GM23338 (cell line): ENCODE results near the gene RAET1G. TPM values are rescaled to one million over a fixed set of nuclear protein-coding genes. Genes with fewer than 3 reads are reported as not detected.

Experiments used
- ATAC-seq: fragments of 200-7000 bp; cut with Tn5 transposase; 3 replicates; pipeline ENCODE4 v1.9.1; 2020
- DNase-seq: peaks from one replicate; pipeline ENCODE4 v3.0.0-alpha.2; 2015; ENCODE audit warnings: low spot score
- H2AFZ ChIP-seq: fragments of 200-600 bp; sonication (generic); 2 replicates; pipeline ENCODE4 v1.8.0; 2016; ENCODE audit warnings: antibody characterized with exemption, mild to moderate bottlenecking, moderate library complexity
- H3F3A ChIP-seq: fragments of 200-600 bp; sonication (generic); replicated peaks from 2 replicates; pipeline ENCODE4 v1.8.0; 2017; ENCODE audit warnings: antibody characterized with exemption, mixed run types, low read depth
- H3K27ac ChIP-seq: fragments of 200-600 bp; sonication (generic); 2 replicates; pipeline ENCODE4 v1.6.1; 2016; ENCODE audit warnings: low read depth
- H3K27me3 ChIP-seq: fragments of 200-600 bp; sonication (generic); 2 replicates; pipeline ENCODE4 v1.8.0; 2016; ENCODE audit warnings: mild to moderate bottlenecking, mixed run types, moderate library complexity; ENCODE audit not compliant: insufficient read depth
- H3K36me3 ChIP-seq: fragments of 200-600 bp; sonication (generic); 2 replicates; pipeline ENCODE4 v1.8.0; 2016; ENCODE audit warnings: mild to moderate bottlenecking; ENCODE audit not compliant: insufficient read depth
- H3K4me1 ChIP-seq: fragments of 200-600 bp; sonication (generic); 2 replicates; pipeline ENCODE4 v1.8.0; 2016; ENCODE audit warnings: mild to moderate bottlenecking, moderate library complexity; ENCODE audit not compliant: insufficient read depth
- H3K4me2 ChIP-seq: fragments of 200-600 bp; sonication (generic); 2 replicates; pipeline ENCODE4 v1.7.1; 2017; ENCODE audit warnings: mixed run types
- H3K4me3 ChIP-seq: fragments of 200-600 bp; sonication (generic); 2 replicates; pipeline ENCODE4 v1.6.1; 2016; ENCODE audit warnings: mixed run types
- H3K79me2 ChIP-seq: fragments of 200-600 bp; sonication (generic); replicated peaks from 2 replicates; pipeline ENCODE4 v1.8.0; 2017; ENCODE audit warnings: mild to moderate bottlenecking; ENCODE audit not compliant: insufficient read depth
- H3K9me2 ChIP-seq: fragments of 200-600 bp; sonication (generic); 2 replicates; pipeline ENCODE4 v1.8.0; 2017; ENCODE audit not compliant: insufficient read depth
- H4K20me1 ChIP-seq: fragments of 200-600 bp; sonication (generic); replicated peaks from 2 replicates; pipeline ENCODE4 v1.8.0; 2017; ENCODE audit warnings: mild to moderate bottlenecking; ENCODE audit not compliant: insufficient read depth
- H3K27ac Mint-ChIP-seq: 2 replicates; pipeline ENCODE4 v1.8.0; 2020; ENCODE audit warnings: inconsistent platforms, mild to moderate bottlenecking, moderate library complexity, mixed read lengths
- H3K27me3 Mint-ChIP-seq: 3 replicates; pipeline ENCODE4 v1.8.0; 2022; ENCODE audit warnings: low read depth, mild to moderate bottlenecking, moderate library complexity, mixed read lengths, inconsistent platforms; ENCODE audit not compliant: insufficient read depth, poor library complexity
- H3K36me3 Mint-ChIP-seq: 3 replicates; pipeline ENCODE4 v1.8.0; 2021; ENCODE audit warnings: low read depth, mild to moderate bottlenecking, inconsistent platforms, moderate library complexity, mixed read lengths
- H3K4me1 Mint-ChIP-seq: 3 replicates; pipeline ENCODE4 v1.8.0; 2020; ENCODE audit warnings: mild to moderate bottlenecking, inconsistent platforms, mixed read lengths
- H3K4me3 Mint-ChIP-seq: 3 replicates; pipeline ENCODE4 v1.8.0; 2021; ENCODE audit warnings: moderate library complexity, mild to moderate bottlenecking, inconsistent platforms, mixed read lengths
- H3K9me3 Mint-ChIP-seq: 3 replicates; pipeline ENCODE4 v1.8.0; 2020; ENCODE audit warnings: moderate library complexity, mild to moderate bottlenecking, inconsistent platforms, mixed read lengths
- EZH2 ChIP-seq: fragments of 200-600 bp; sonication (generic); IDR thresholded peaks from one replicate; pipeline ENCODE4 v1.8.0; 2017; ENCODE audit warnings: antibody characterized with exemption, mild to moderate bottlenecking, low read depth; ENCODE audit not compliant: unreplicated experiment
- NANOG ChIP-seq: IDR thresholded peaks from 2 replicates; pipeline ENCODE4 v1.6.1; 2016; ENCODE audit warnings: antibody characterized with exemption, borderline replicate concordance
- ZNF114 ChIP-seq: fragments of 250-450 bp; sonication (Bioruptor Pico); IDR thresholded peaks from 2 replicates; pipeline ENCODE4 v1.5.0; 2020; ENCODE audit warnings: mild to moderate bottlenecking, moderate library complexity
- ZNF331 ChIP-seq: fragments of 250-450 bp; sonication (Bioruptor Pico); IDR thresholded peaks from 2 replicates; pipeline ENCODE4 v1.5.0; 2020; ENCODE audit warnings: low read depth, mild to moderate bottlenecking, moderate library complexity
- polyA plus RNA-seq: library from polyadenylated mRNA; unstranded; fragments of >200 nt; fragmentation: Nextera tagmentation; extraction: Ambion mirVana; gene quantifications from 2 replicates; pipeline ENCODE4 v1.2.1, GENCODE V29; 2016
- total RNA-seq: library from RNA; depleted of rRNA; stranded (reverse); fragments of >200 nt; shearing (Covaris generic); gene quantifications from 2 replicates; pipeline ENCODE4 v1.2.3, GENCODE V29; 2014
- TF ChIP-seq, protein P1 (sequence below), 2 experiments: fragments of 200-600 bp in 1 of 2; sonication (generic) in 1 of 2; conservative IDR thresholded peaks; 2 replicates each; pipeline versions ENCODE4 v1.5.1 to v1.6.1; 2016 to 2017; ENCODE audit warnings: antibody characterized with exemption in 2 of 2, low read depth in 2 of 2, mild to moderate bottlenecking in 2 of 2, moderate library complexity in 1 of 2
- TF ChIP-seq, protein P2 (sequence below): fragments of 250-450 bp; sonication (Bioruptor Pico); IDR thresholded peaks from 2 replicates; pipeline ENCODE4 v1.5.0; 2020; ENCODE audit warnings: mild to moderate bottlenecking, moderate library complexity

The RAET1G gene
- total and polyA plus RNA-seq, 2 experiments from 2014 or later: not detected

DNA sequence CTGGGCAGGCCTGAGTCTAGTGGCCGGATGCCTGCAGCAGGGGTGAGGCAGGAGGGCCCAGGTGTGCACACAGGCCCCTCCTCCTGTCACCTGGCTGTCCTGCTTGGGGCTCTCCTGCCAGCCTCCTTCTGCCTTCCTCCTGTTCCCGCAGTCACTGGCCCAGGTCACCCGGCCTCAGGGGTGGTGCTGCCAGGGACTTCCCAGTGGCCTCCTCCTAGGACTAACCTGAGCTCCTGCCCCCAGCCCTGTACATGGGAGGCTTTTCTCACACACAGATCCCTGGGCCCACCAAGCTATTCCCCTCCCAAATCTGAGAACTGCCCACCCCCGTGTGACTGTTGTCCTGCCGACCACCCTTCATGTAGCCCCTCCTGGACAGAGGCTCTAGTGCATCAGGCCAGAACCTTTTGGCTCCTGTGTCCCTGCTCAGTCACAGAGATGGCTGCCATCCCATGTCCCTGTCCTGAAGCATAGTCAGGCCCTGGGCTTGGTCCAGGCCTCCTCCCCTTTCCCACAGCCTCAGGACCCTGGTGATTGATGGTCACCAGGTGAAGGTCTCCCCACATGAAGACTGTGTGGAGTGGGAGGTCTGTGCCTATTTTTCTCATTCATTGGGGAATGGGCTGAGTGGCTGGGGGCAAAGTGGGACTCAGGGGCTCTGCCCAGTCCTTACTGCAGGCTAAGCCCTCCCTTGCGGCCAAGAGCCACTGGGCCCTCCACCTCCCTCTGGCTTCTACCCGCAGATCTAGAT lies 39.7 kb upstream of the RAET1G start:
- Histone ChIP-seq H3K27ac (no peak overlapping the region), H3K36me3 (no peaks in the 10 kb centered on the region), H2AFZ (peak overlapping the region; percentile 96; the same call in 1 of the 2 replicates), H3K27me3 (peaks cover 98% of the 10 kb centered on the region), H4K20me1 (no peaks in the 10 kb centered on the region; the same call in 1 of the 2 replicates), H3K9me2 (no peaks in the 10 kb centered on the region), H3K4me3 (peak overlapping the region; percentile 90), H3F3A (no peaks in the 10 kb centered on the region; the same call in 1 of the 2 replicates), H3K4me2 (peak overlapping the region; percentile 98), H3K4me1 (peaks cover 6% of the 10 kb centered on the region; the same call in 1 of the 2 replicates), H3K79me2 (no peaks in the 10 kb centered on the region)
- TF ChIP-seq NANOG: no peak
- no peak for TF ChIP-seq ZNF331 (CRISPR knock-in tag)
- H3K4me3 Mint-ChIP-seq: peak overlapping the region; percentile 83
- peaks cover 21% of the 10 kb centered on the region for H3K4me1 Mint-ChIP-seq
- H3K27me3 Mint-ChIP-seq: peaks cover 91% of the 10 kb centered on the region
- no peak overlapping the region for H3K27ac Mint-ChIP-seq
- DNase-seq (no peak), ATAC-seq (peak; percentile 8)
- no peaks in the 10 kb centered on the region for H3K36me3 Mint-ChIP-seq
- H3K9me3 Mint-ChIP-seq: peaks cover 9% of the 10 kb centered on the region

DNA sequence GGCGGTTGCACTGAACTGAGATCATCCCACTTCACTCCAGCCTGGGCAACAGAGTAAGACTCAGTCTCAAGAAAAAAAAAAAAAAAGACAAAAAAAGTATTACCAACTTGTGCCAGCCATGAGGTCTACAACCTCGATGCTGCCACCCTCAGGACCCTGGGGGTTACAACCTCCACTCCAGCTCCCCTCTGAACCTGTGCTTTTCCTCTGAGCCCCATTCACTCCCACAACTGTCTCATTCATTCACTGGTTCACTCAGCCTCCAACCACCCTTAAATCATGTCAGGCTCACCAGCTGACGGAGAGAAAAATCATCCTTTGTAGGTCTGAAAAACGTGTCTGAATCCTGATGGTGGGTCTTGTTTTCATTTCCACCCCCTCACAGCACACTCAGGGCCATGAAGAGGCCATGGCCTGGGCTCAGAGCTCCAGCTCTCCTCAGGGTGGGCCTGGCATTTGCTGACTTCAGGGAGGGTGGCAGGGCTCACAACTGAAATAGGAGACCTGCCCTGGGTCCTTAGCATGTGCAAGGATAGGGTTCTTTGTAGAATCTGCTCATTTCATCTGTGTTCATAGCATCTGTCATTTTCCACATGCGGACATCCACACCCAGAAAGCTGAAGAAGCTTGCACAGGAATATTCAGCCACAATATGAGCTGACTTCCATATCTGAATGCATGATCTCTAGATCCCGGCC lies 39.0 kb upstream of the RAET1G start:
- Histone ChIP-seq H2AFZ (no peak overlapping the region), H3K36me3 (no peaks in the 10 kb centered on the region), H3K4me1 (peaks cover 6% of the 10 kb centered on the region; the same call in 1 of the 2 replicates), H3K79me2 (no peaks in the 10 kb centered on the region), H3K27me3 (peaks cover 98% of the 10 kb centered on the region), H4K20me1 (no peaks in the 10 kb centered on the region; the same call in 1 of the 2 replicates), H3K4me2 (no peak overlapping the region), H3K9me2 (no peaks in the 10 kb centered on the region), H3K4me3 (no peak overlapping the region), H3F3A (no peaks in the 10 kb centered on the region; the same call in 1 of the 2 replicates), H3K27ac (no peak overlapping the region)
- Mint-ChIP-seq H3K4me1 (peaks cover 21% of the 10 kb centered on the region), H3K36me3 (no peaks in the 10 kb centered on the region), H3K4me3 (no peak overlapping the region; the same call in 2 of the 3 replicates), H3K27ac (no peak overlapping the region), H3K27me3 (peaks cover 86% of the 10 kb centered on the region), H3K9me3 (peaks cover 9% of the 10 kb centered on the region)
- ATAC-seq (peak; percentile 9), DNase-seq (peak; percentile 70)
- TF ChIP-seq ZNF114: no peak
- TF ChIP-seq, protein P1, sequence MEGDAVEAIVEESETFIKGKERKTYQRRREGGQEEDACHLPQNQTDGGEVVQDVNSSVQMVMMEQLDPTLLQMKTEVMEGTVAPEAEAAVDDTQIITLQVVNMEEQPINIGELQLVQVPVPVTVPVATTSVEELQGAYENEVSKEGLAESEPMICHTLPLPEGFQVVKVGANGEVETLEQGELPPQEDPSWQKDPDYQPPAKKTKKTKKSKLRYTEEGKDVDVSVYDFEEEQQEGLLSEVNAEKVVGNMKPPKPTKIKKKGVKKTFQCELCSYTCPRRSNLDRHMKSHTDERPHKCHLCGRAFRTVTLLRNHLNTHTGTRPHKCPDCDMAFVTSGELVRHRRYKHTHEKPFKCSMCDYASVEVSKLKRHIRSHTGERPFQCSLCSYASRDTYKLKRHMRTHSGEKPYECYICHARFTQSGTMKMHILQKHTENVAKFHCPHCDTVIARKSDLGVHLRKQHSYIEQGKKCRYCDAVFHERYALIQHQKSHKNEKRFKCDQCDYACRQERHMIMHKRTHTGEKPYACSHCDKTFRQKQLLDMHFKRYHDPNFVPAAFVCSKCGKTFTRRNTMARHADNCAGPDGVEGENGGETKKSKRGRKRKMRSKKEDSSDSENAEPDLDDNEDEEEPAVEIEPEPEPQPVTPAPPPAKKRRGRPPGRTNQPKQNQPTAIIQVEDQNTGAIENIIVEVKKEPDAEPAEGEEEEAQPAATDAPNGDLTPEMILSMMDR (conservative IDR thresholded peaks at IDR 0.05; ENCODE audit: low read depth in 2 of 2): peak; percentile 54 to 64

DNA sequence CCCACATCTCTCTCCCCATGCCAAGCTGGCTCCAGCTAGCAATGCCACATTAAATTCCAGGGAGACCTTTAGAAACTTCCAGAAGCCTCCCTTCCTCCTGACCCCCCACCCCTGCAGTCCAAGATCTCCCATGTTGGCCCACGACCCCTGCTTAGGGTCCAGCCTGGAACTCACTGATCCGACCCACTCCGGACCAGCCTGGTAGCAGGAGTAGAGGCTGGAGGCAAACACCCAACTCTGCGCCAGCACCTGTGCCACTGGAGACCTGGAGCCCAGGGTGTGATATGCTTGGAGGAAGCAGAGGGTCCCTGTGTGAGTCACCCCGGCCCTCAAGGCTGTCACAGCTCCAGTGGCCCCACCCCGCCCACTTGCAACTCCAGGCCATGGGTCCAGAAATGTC lies 37.6 kb upstream of the RAET1G start:
- ATAC-seq (no peak), DNase-seq (no peak)
- no peaks in the 10 kb centered on the region; the same call in 1 of the 2 replicates for H3F3A ChIP-seq
- Mint-ChIP-seq H3K36me3 (no peaks in the 10 kb centered on the region), H3K27ac (no peak overlapping the region), H3K4me1 (peaks cover 16% of the 10 kb centered on the region), H3K27me3 (peaks cover 86% of the 10 kb centered on the region), H3K4me3 (no peak overlapping the region), H3K9me3 (peaks cover 9% of the 10 kb centered on the region)
- peaks cover 98% of the 10 kb centered on the region for H3K27me3 ChIP-seq
- no peak overlapping the region for H2AFZ ChIP-seq
- H3K27ac ChIP-seq: no peak overlapping the region
- H3K4me1 ChIP-seq: peaks cover 4% of the 10 kb centered on the region; the same call in 1 of the 2 replicates
- H3K9me2 ChIP-seq: no peaks in the 10 kb centered on the region
- H3K79me2 ChIP-seq: no peaks in the 10 kb centered on the region
- no peak overlapping the region for H3K4me2 ChIP-seq
- no peaks in the 10 kb centered on the region for H3K36me3 ChIP-seq
- H4K20me1 ChIP-seq: no peaks in the 10 kb centered on the region; the same call in 1 of the 2 replicates
- H3K4me3 ChIP-seq: no peak overlapping the region
- TF ChIP-seq EZH2: no peak
- TF ChIP-seq, protein P2, sequence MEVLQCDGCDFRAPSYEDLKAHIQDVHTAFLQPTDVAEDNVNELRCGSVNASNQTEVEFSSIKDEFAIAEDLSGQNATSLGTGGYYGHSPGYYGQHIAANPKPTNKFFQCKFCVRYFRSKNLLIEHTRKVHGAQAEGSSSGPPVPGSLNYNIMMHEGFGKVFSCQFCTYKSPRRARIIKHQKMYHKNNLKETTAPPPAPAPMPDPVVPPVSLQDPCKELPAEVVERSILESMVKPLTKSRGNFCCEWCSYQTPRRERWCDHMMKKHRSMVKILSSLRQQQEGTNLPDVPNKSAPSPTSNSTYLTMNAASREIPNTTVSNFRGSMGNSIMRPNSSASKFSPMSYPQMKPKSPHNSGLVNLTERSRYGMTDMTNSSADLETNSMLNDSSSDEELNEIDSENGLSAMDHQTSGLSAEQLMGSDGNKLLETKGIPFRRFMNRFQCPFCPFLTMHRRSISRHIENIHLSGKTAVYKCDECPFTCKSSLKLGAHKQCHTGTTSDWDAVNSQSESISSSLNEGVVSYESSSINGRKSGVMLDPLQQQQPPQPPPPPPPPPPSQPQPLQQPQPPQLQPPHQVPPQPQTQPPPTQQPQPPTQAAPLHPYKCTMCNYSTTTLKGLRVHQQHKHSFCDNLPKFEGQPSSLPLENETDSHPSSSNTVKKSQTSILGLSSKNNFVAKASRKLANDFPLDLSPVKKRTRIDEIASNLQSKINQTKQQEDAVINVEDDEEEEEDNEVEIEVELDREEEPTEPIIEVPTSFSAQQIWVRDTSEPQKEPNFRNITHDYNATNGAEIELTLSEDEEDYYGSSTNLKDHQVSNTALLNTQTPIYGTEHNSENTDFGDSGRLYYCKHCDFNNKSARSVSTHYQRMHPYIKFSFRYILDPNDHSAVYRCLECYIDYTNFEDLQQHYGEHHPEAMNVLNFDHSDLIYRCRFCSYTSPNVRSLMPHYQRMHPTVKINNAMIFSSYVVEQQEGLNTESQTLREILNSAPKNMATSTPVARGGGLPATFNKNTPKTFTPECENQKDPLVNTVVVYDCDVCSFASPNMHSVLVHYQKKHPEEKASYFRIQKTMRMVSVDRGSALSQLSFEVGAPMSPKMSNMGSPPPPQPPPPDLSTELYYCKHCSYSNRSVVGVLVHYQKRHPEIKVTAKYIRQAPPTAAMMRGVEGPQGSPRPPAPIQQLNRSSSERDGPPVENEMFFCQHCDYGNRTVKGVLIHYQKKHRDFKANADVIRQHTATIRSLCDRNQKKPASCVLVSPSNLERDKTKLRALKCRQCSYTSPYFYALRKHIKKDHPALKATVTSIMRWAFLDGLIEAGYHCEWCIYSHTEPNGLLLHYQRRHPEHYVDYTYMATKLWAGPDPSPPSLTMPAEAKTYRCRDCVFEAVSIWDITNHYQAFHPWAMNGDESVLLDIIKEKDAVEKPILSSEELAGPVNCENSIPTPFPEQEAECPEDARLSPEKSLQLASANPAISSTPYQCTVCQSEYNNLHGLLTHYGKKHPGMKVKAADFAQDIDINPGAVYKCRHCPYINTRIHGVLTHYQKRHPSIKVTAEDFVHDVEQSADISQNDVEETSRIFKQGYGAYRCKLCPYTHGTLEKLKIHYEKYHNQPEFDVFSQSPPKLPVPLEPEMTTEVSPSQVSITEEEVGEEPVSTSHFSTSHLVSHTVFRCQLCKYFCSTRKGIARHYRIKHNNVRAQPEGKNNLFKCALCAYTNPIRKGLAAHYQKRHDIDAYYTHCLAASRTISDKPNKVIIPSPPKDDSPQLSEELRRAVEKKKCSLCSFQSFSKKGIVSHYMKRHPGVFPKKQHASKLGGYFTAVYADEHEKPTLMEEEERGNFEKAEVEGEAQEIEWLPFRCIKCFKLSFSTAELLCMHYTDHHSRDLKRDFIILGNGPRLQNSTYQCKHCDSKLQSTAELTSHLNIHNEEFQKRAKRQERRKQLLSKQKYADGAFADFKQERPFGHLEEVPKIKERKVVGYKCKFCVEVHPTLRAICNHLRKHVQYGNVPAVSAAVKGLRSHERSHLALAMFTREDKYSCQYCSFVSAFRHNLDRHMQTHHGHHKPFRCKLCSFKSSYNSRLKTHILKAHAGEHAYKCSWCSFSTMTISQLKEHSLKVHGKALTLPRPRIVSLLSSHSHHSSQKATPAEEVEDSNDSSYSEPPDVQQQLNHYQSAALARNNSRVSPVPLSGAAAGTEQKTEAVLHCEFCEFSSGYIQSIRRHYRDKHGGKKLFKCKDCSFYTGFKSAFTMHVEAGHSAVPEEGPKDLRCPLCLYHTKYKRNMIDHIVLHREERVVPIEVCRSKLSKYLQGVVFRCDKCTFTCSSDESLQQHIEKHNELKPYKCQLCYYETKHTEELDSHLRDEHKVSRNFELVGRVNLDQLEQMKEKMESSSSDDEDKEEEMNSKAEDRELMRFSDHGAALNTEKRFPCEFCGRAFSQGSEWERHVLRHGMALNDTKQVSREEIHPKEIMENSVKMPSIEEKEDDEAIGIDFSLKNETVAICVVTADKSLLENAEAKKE (CRISPR knock-in tag): no peak
